GM12878 (cell line): ENCODE measurements around the gene OTULINL. TPM values are rescaled to one million over a fixed set of nuclear protein-coding genes. Genes with fewer than 3 reads are reported as not detected.

Experiments used
- ATAC-seq: fragments of 200-7000 bp; cut with Tn5 transposase; 3 replicates; pipeline ENCODE4 v1.9.1; 2020; ENCODE audit warnings: mild to moderate bottlenecking, moderate library complexity
- BruUV-seq: library from RNA; stranded (reverse); fragments of 400-500 nt; replicated peaks from 2 replicates; lab custom pipeline; 2021; lab: Mats Ljungman, UMichigan
- CTCF ChIA-PET: fragments of 300-600 bp; sonication (Branson Sonifier 250); formaldehyde crosslinking; extraction: SDS; loops from one replicate; lab custom pipeline; 2021; ENCODE audit warnings: inconsistent platforms; lab: Yijun Ruan, JAX
- POLR2A ChIA-PET: fragments of 350-600 bp; formaldehyde crosslinking; extraction: SDS; loops from one replicate; lab custom pipeline; 2021; ENCODE audit warnings: inconsistent platforms; lab: Charles Lee
- RAD21 ChIA-PET: fragments of 300-600 bp; sonication (Branson Sonifier 250); formaldehyde crosslinking; loops from one replicate; lab custom pipeline; 2023; ENCODE audit warnings: antibody characterized with exemption; ENCODE audit not compliant: unreplicated experiment; lab: Charles Lee
- SMC1A ChIA-PET: fragments of 300-600 bp; sonication (Branson Sonifier 250); formaldehyde crosslinking; loops from one replicate; lab custom pipeline; 2023; ENCODE audit not compliant: unreplicated experiment, uncharacterized antibody; lab: Charles Lee
- DNase-seq: peaks from one replicate; pipeline ENCODE4 v3.0.0-alpha.2; 2011; ENCODE audit warnings: low read depth, low spot score
- FAIRE-seq: peaks from 3 replicates; lab custom pipeline; 2011; peaks lifted over from hg19 to GRCh38; lab: Jason Lieb, UNC
- H2AFZ ChIP-seq: 2 replicates; pipeline ENCODE4 v1.6.0; 2011; ENCODE audit warnings: low read depth, low read length, control low read depth; ENCODE audit not compliant: control insufficient read depth
- H3K27ac ChIP-seq: 2 replicates; pipeline ENCODE4 v1.5.1; 2011; ENCODE audit warnings: control low read depth; ENCODE audit not compliant: control insufficient read depth, insufficient read depth
- H3K27me3 ChIP-seq, 2 experiments: replicated peaks in 1 of 2; 2 replicates each; pipeline versions ENCODE4 v1.6.0 to v1.6.1; 2011; ENCODE audit warnings: low read length in 1 of 2; ENCODE audit not compliant: control insufficient read depth in 2 of 2, insufficient read depth in 2 of 2
- H3K36me3 ChIP-seq, 2 experiments: 2 replicates each; pipeline ENCODE4 v1.5.1; 2011; ENCODE audit warnings: low read length in 1 of 2; ENCODE audit not compliant: control insufficient read depth in 2 of 2, insufficient read depth in 2 of 2
- H3K4me1 ChIP-seq: 2 replicates; pipeline ENCODE4 v1.6.1; 2011; ENCODE audit warnings: mild to moderate bottlenecking, low read length, moderate library complexity, mixed read lengths; ENCODE audit not compliant: control insufficient read depth, insufficient read depth
- H3K4me2 ChIP-seq: 2 replicates; pipeline ENCODE4 v1.6.0; 2011; ENCODE audit warnings: control low read depth; ENCODE audit not compliant: control insufficient read depth, insufficient read depth
- H3K4me3 ChIP-seq: fragments of 200-600 bp; sonication (generic); 2 replicates; pipeline ENCODE4 v1.5.1; 2016
- H3K79me2 ChIP-seq: 2 replicates; pipeline ENCODE4 v1.6.0; 2011; ENCODE audit warnings: low read length; ENCODE audit not compliant: control insufficient read depth, insufficient read depth
- H3K9ac ChIP-seq: 2 replicates; pipeline ENCODE4 v1.8.0; 2011; ENCODE audit warnings: low read length, control low read depth, mixed read lengths; ENCODE audit not compliant: control insufficient read depth, insufficient read depth
- H3K9me3 ChIP-seq: replicated peaks from 3 replicates; pipeline ENCODE4 v1.5.1; 2011; ENCODE audit warnings: mild to moderate bottlenecking, low read length; ENCODE audit not compliant: control insufficient read depth, insufficient read depth
- H4K20me1 ChIP-seq: 2 replicates; pipeline ENCODE4 v1.6.0; 2011; ENCODE audit not compliant: control insufficient read depth, insufficient read depth
- CBX3 ChIP-seq: fragments of 200-600 bp; sonication (generic); IDR thresholded peaks from 2 replicates; pipeline ENCODE4 v1.6.1; 2016; ENCODE audit warnings: low read depth, borderline replicate concordance
- CBX5 ChIP-seq: sonication (generic); IDR thresholded peaks from 2 replicates; pipeline ENCODE4 v1.6.1; 2016; ENCODE audit warnings: low read depth, moderate library complexity, mild to moderate bottlenecking, inconsistent platforms
- MTA3 ChIP-seq: IDR thresholded peaks from 2 replicates; pipeline ENCODE4 v1.6.1; 2012; ENCODE audit warnings: low read length, inconsistent platforms, borderline replicate concordance
- NFXL1 ChIP-seq: fragments of 450-650 bp; IDR thresholded peaks from 2 replicates; pipeline ENCODE4 v1.6.1; 2017; ENCODE audit warnings: antibody characterized with exemption, mild to moderate bottlenecking, borderline replicate concordance
- NFYA ChIP-seq: IDR thresholded peaks from 2 replicates; pipeline ENCODE4 v1.6.1; 2011; ENCODE audit warnings: low read depth, mild to moderate bottlenecking, low read length, improper control_type of control experiment, borderline replicate concordance
- NR2F1 ChIP-seq: fragments of 450-650 bp; conservative IDR thresholded peaks from 2 replicates; pipeline ENCODE4 v1.6.1; 2017; ENCODE audit warnings: mild to moderate bottlenecking
- PAX8 ChIP-seq: fragments of 450-650 bp; IDR thresholded peaks from 2 replicates; pipeline ENCODE4 v1.6.1; 2017; ENCODE audit warnings: mild to moderate bottlenecking, moderate library complexity
- RAD21 ChIP-seq: IDR thresholded peaks from 2 replicates; pipeline ENCODE4 v1.6.1; 2011; ENCODE audit warnings: mild to moderate bottlenecking, low read depth, low read length, moderate library complexity; ENCODE audit not compliant: insufficient read depth
- RBBP5 ChIP-seq: fragments of 200-600 bp; sonication (generic); conservative IDR thresholded peaks from 2 replicates; pipeline ENCODE4 v1.6.1; 2016
- RUNX3 ChIP-seq: IDR thresholded peaks from 2 replicates; pipeline ENCODE4 v1.6.1; 2012; ENCODE audit warnings: low read length, inconsistent platforms
- SMAD1 ChIP-seq: fragments of 450-650 bp; IDR thresholded peaks from 2 replicates; pipeline ENCODE4 v1.6.1; 2018; ENCODE audit warnings: mild to moderate bottlenecking, low read depth; ENCODE audit not compliant: partially characterized antibody
- SMAD5 ChIP-seq: IDR thresholded peaks from 2 replicates; pipeline ENCODE4 v1.6.1; 2016; ENCODE audit warnings: antibody characterized with exemption, low read depth
- SMARCA5 ChIP-seq: fragments of 450-650 bp; IDR thresholded peaks from 2 replicates; pipeline ENCODE4 v1.6.1; 2017; ENCODE audit warnings: mild to moderate bottlenecking
- SP1 ChIP-seq: IDR thresholded peaks from one replicate; pipeline ENCODE4 v1.6.1; 2011; ENCODE audit warnings: low read depth, low read length
- SUZ12 ChIP-seq: fragments of 200-600 bp; sonication (generic); IDR thresholded peaks from one replicate; pipeline ENCODE4 v1.6.1; 2018; ENCODE audit warnings: antibody characterized with exemption, mild to moderate bottlenecking; ENCODE audit not compliant: unreplicated experiment
- TCF3 ChIP-seq: IDR thresholded peaks from 2 replicates; pipeline ENCODE4 v1.6.1; 2012; ENCODE audit warnings: low read depth, mild to moderate bottlenecking, low read length, borderline replicate concordance; ENCODE audit not compliant: insufficient read depth
- YY1 ChIP-seq: IDR thresholded peaks from 2 replicates; pipeline ENCODE4 v1.6.1; 2011; ENCODE audit warnings: low read depth, mild to moderate bottlenecking, low read length
- ZZZ3 ChIP-seq: IDR thresholded peaks from 2 replicates; pipeline ENCODE4 v1.6.1; 2011; ENCODE audit warnings: low read depth; ENCODE audit not compliant: control insufficient read depth, insufficient read length
- WGBS: methylation state at CpG from one replicate; pipeline ENCODE4 v1.1.6; 2016; ENCODE audit warnings: low lambda C conversion rate; ENCODE audit not compliant: insufficient replicate concordance, insufficient coverage; ENCODE audit errors: missing lambda C conversion rate; 5-methylcytosine and 5-hydroxymethylcytosine counted together
- in situ Hi-C: fragments of 300-500 bp; cut with MboI; formaldehyde crosslinking; loops from 9 replicates; pipeline ENCODE4 v1.14.3; 2018; ENCODE audit warnings: mixed read lengths
- intact Hi-C: fragments of 100-400 bp; cut with micrococcal nuclease; formaldehyde crosslinking; loops from one replicate; pipeline ENCODE4 v1.14.2; 2022; ENCODE audit not compliant: unreplicated experiment
- polyA plus RNA-seq, 11 experiments: library from polyadenylated mRNA; depleted of rRNA in 4 of 11; unstranded in 6 of 11; stranded (reverse) in 5 of 11; fragments of >200 nt; fragmentation: Nextera tagmentation in 4 of 11; fragmentation: Illumina TruSeq in 1 of 11; extraction: Ambion mirVana in 4 of 11; extraction: Trizol in 1 of 11; gene quantifications; 1 replicate in 1 of 11; 2 replicates in 10 of 11; pipeline versions ENCODE4 v1.2.1 to v1.2.3, GENCODE V29; 2011 to 2016; ENCODE audit warnings: inconsistent platforms in 2 of 11, missing spikeins in 2 of 11, low read depth in 1 of 11
- total RNA-seq, 4 experiments: library from RNA; depleted of rRNA in 3 of 4; stranded (reverse); fragments of >200 nt in 3 of 4; fragmentation: Illumina TruSeq in 1 of 4; extraction: Trizol in 1 of 4; gene quantifications; 2 replicates each; pipeline versions ENCODE4 v1.2.1 to v1.2.3, GENCODE V29; 2013 to 2021

The OTULINL gene
- total and polyA plus RNA-seq, 10 of the 15 experiments (the other 5 are each of a cell fraction or from before 2014, with no cell fraction given), result 0.60 to 4.7 (median 1.8) TPM

DNA sequence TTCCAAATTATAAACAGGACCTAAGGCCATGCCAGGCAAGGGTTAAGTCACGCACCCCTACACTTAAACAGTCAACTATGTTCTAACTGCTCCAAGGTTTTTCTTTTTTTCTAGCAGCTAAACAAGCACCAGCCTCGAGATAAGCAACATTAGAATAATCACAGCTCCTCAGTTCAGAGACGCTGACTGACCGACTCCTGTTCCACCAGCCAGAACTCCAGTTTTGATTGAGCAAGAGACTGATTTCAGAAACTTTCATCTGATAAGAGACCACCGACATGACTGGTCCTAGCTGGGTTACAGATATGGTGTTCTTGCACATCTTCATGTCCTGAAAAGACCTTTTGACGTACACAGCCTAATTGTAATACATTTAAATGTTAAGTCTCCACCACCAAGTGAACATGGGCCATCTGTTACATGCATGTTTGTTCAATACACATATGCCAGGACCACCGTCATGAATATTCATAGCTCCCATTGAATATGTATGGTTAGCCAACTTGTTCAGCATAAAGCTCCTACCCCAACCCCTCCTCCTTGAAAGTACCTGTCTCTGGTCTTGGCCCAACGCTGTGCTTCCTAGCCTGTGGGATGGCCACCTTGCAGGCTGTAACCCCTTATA, 23.7 kb upstream of the OTULINL start:
- Histone ChIP-seq H3K79me2 (no peaks in the 10 kb centered on the region), H3K9me3 (peaks cover 2% of the 10 kb centered on the region; the same call in 1 of the 3 replicates), H4K20me1 (no peaks in the 10 kb centered on the region), H3K36me3 (no peaks in the 10 kb centered on the region), H3K27ac (no peak overlapping the region), H3K4me1 (no peaks in the 10 kb centered on the region; the same call in 1 of the 2 replicates), H3K4me2 (no peak overlapping the region), H3K27me3 (peaks cover 0 to 8% of the 10 kb centered on the region in 2 experiments; a peak in 1 of 4 replicates), H3K9ac (no peak overlapping the region), H3K4me3 (no peak overlapping the region), H2AFZ (no peak overlapping the region)
- 45% methylated on average over 8 of the region's 8 CpGs for WGBS
- in situ Hi-C loops, result no loop called here
- ATAC-seq (no peak), FAIRE-seq (no peak), DNase-seq (no peak)
- no TSS peak for BruUV-seq
- TF ChIP-seq CBX5 (no peak), PAX8 (no peak), SP1 (no peak), ZZZ3 (no peak), SMAD1 (no peak), RUNX3 (no peak), NFXL1 (no peak), MTA3 (no peak), TCF3 (no peak), SMAD5 (no peak), NFYA (no peak), YY1 (no peak), NR2F1 (no peak), RBBP5 (no peak), CBX3 (no peak), SMARCA5 (no peak), RAD21 (no peak), SUZ12 (no peak)
- ChIA-PET RAD21 (no interaction called here), SMC1A (interaction anchor here (0.7 kb wide), 1 partner anchor 91 kb away, joined by 3 read pairs; no protein-coding TSS in a partner anchor), POLR2A (no interaction called here), CTCF (no interaction called here)
- intact Hi-C loops, result no loop called here
